Metanephros (tissue), 1 donor: Measurements from ENCODE around the gene TROAP. TPM values are rescaled to one million over a fixed set of nuclear protein-coding genes. Genes with fewer than 3 reads are reported as not detected.

ENCODE experiments used
- total RNA-seq: library from RNA; depleted of rRNA; stranded (reverse); fragments of >200 nt; gene quantifications from one replicate; pipeline ENCODE4 v1.2.3, GENCODE V29; 2014

The TROAP gene
- 13.0 TPM for total RNA-seq

GRCh38 chr12:49322708-49323523, at the start of gene TROAP:
Gene TROAP (plus strand): TSS chr12:49323255. CDS start chr12:49323609, 354 bp downstream.

GRCh38 chr12:49295082-49295936, 27.7 kb upstream of the TROAP start, which contains the start of gene PRPH:
Gene PRPH (plus strand): TSS chr12:49295147. CDS start chr12:49295201, 54 bp downstream.

GRCh38 chr12:49336645-49337584, 13.9 kb downstream of the TROAP start, which contains the start of gene C1QL4:
Gene C1QL4 (minus strand): TSS chr12:49337188. CDS start chr12:49336477, 711 bp downstream.

GRCh38 chr12:49346659-49347310, 23.7 kb downstream of the TROAP start, which contains the start of gene DNAJC22:
Gene DNAJC22 (plus strand): TSS chr12:49346888. CDS start chr12:49348873, 1,985 bp downstream.

GRCh38 chr12:49367381-49368239, 44.6 kb downstream of the TROAP start, which contains the start of gene SPATS2:
Gene SPATS2 (plus strand): TSS chr12:49367462. CDS start chr12:49461013, 93,551 bp downstream.

Other genes with a start within 250 kb of the TROAP start
- 0.88 TPM for gene DHH, start 228.5 kb upstream of the TROAP start, total RNA-seq
- 69.4 TPM for gene LMBR1L, start 212.4 kb upstream of the TROAP start, total RNA-seq
- gene TUBA1B, start 191.9 kb upstream of the TROAP start, total RNA-seq: 596 TPM
- 311 TPM for gene TUBA1A, start 134.2 kb upstream of the TROAP start, total RNA-seq
- gene TUBA1C, start 58.2 kb upstream of the TROAP start, total RNA-seq: 105 TPM
- 0.18 TPM for gene PRPH, start 28.1 kb upstream of the TROAP start, total RNA-seq
- 1.1 TPM for gene C1QL4, start 13.9 kb downstream of the TROAP start, total RNA-seq
- 14.1 TPM for gene DNAJC22, start 23.6 kb downstream of the TROAP start, total RNA-seq
- gene SPATS2, start 44.2 kb downstream of the TROAP start, total RNA-seq: 33.9 TPM
- gene KCNH3, start 215.8 kb downstream of the TROAP start, total RNA-seq: 7.9 TPM
- gene MCRS1, start 244.9 kb downstream of the TROAP start, total RNA-seq: 54.4 TPM